Loucy (cell line): ENCODE measurements around the gene MCC.

ENCODE experiments used
- H2AFZ ChIP-seq: fragments of 200-600 bp; sonication (generic); 2 replicates; pipeline ENCODE4 v1.6.0; 2016; ENCODE audit warnings: antibody characterized with exemption, mild to moderate bottlenecking, low read length, moderate library complexity
- H3F3A ChIP-seq: fragments of 200-600 bp; 2 replicates; pipeline ENCODE4 v1.6.0; 2016; ENCODE audit warnings: antibody characterized with exemption, low read depth, mild to moderate bottlenecking
- H3K27me3 ChIP-seq: fragments of 200-600 bp; sonication (generic); 2 replicates; pipeline ENCODE4 v1.6.1; 2014; ENCODE audit warnings: low read length, mild to moderate bottlenecking; ENCODE audit not compliant: insufficient read depth, poor library complexity, severe bottlenecking
- H3K36me3 ChIP-seq: fragments of 200-600 bp; sonication (generic); 2 replicates; pipeline ENCODE4 v1.6.1; 2016; ENCODE audit warnings: low read length; ENCODE audit not compliant: insufficient read depth
- H3K4me1 ChIP-seq: fragments of 200-600 bp; sonication (generic); 2 replicates; pipeline ENCODE4 v1.5.1; 2014; ENCODE audit warnings: low read length, mild to moderate bottlenecking; ENCODE audit not compliant: insufficient read depth, poor library complexity, severe bottlenecking
- H3K4me2 ChIP-seq: fragments of 200-600 bp; sonication (generic); 2 replicates; pipeline ENCODE4 v1.6.0; 2014; ENCODE audit warnings: antibody characterized with exemption, low read length, low read depth, mild to moderate bottlenecking; ENCODE audit not compliant: poor library complexity, severe bottlenecking
- H3K4me3 ChIP-seq: fragments of 200-600 bp; sonication (generic); 2 replicates; pipeline ENCODE4 v1.5.1; 2014; ENCODE audit warnings: low read length, mild to moderate bottlenecking, mixed read lengths; ENCODE audit not compliant: poor library complexity, severe bottlenecking
- H3K79me2 ChIP-seq: fragments of 200-600 bp; sonication (generic); 2 replicates; pipeline ENCODE4 v1.6.1; 2014; ENCODE audit warnings: low read length; ENCODE audit not compliant: insufficient read depth
- H3K9ac ChIP-seq: fragments of 200-600 bp; sonication (generic); 2 replicates; pipeline ENCODE4 v1.6.0; 2014; ENCODE audit warnings: mild to moderate bottlenecking, low read depth, low read length, moderate library complexity; ENCODE audit not compliant: poor library complexity, severe bottlenecking
- H3K9me2 ChIP-seq: fragments of 200-600 bp; sonication (generic); replicated peaks from 2 replicates; pipeline ENCODE4 v1.6.1; 2016; ENCODE audit warnings: low read depth, low read length, mixed read lengths
- H3K9me3 ChIP-seq: fragments of 200-600 bp; sonication (generic); 2 replicates; pipeline ENCODE4 v1.6.1; 2014; ENCODE audit warnings: mild to moderate bottlenecking, antibody characterized with exemption, low read length, low read depth; ENCODE audit not compliant: insufficient read depth
- H4K20me1 ChIP-seq: fragments of 200-600 bp; sonication (generic); 2 replicates; pipeline ENCODE4 v1.6.0; 2014; ENCODE audit warnings: antibody characterized with exemption, low read length, mild to moderate bottlenecking; ENCODE audit not compliant: insufficient read depth, poor library complexity, severe bottlenecking
- EZH2phosphoT487 ChIP-seq: fragments of 200-600 bp; IDR thresholded peaks from 2 replicates; pipeline ENCODE4 v1.6.1; 2018; ENCODE audit warnings: antibody characterized with exemption, mild to moderate bottlenecking, moderate library complexity, borderline replicate concordance
- TF ChIP-seq, protein P1 (sequence below): fragments of 200-600 bp; sonication (generic); conservative IDR thresholded peaks from 2 replicates; pipeline ENCODE4 v1.5.1; 2014; ENCODE audit warnings: mild to moderate bottlenecking, antibody characterized with exemption, low read length

MCC gene

GRCh38 chr5:113108485-113108884 is 379.8 kb downstream of the MCC start:
- no peak for TF ChIP-seq EZH2phosphoT487
- TF ChIP-seq, protein P1, sequence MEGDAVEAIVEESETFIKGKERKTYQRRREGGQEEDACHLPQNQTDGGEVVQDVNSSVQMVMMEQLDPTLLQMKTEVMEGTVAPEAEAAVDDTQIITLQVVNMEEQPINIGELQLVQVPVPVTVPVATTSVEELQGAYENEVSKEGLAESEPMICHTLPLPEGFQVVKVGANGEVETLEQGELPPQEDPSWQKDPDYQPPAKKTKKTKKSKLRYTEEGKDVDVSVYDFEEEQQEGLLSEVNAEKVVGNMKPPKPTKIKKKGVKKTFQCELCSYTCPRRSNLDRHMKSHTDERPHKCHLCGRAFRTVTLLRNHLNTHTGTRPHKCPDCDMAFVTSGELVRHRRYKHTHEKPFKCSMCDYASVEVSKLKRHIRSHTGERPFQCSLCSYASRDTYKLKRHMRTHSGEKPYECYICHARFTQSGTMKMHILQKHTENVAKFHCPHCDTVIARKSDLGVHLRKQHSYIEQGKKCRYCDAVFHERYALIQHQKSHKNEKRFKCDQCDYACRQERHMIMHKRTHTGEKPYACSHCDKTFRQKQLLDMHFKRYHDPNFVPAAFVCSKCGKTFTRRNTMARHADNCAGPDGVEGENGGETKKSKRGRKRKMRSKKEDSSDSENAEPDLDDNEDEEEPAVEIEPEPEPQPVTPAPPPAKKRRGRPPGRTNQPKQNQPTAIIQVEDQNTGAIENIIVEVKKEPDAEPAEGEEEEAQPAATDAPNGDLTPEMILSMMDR, result no peak

GRCh38 chr5:113106821-113107220 is 381.4 kb downstream of the MCC start:
- H3K27me3 ChIP-seq, result no peaks in the 10 kb centered on the region
- no peak overlapping the region for H3K4me2 ChIP-seq
- H2AFZ ChIP-seq, result no peak overlapping the region
- no peaks in the 10 kb centered on the region for H3K4me1 ChIP-seq
- no peaks in the 10 kb centered on the region for H4K20me1 ChIP-seq
- H3K4me3 ChIP-seq, result no peak overlapping the region
- TF ChIP-seq, protein P1, result no peak
- TF ChIP-seq EZH2phosphoT487, result no peak
- H3K36me3 ChIP-seq, result peaks cover 5% of the 10 kb centered on the region; the same call in 1 of the 2 replicates
- H3K9me3 ChIP-seq, result no peaks in the 10 kb centered on the region
- no peaks in the 10 kb centered on the region for H3K79me2 ChIP-seq
- H3F3A ChIP-seq, result no peaks in the 10 kb centered on the region
- no peak overlapping the region for H3K9ac ChIP-seq
- no peaks in the 10 kb centered on the region for H3K9me2 ChIP-seq

More at GRCh38 chr5:113108485-113108884, 379.8 kb downstream of the MCC start:
- H2AFZ ChIP-seq, result no peak overlapping the region
- no peaks in the 10 kb centered on the region for H3F3A ChIP-seq
- H3K79me2 ChIP-seq, result no peaks in the 10 kb centered on the region
- H3K9me3 ChIP-seq, result no peaks in the 10 kb centered on the region
- H3K4me1 ChIP-seq, result no peaks in the 10 kb centered on the region
- H4K20me1 ChIP-seq, result no peaks in the 10 kb centered on the region
- no peaks in the 10 kb centered on the region for H3K36me3 ChIP-seq
- no peak overlapping the region for H3K4me3 ChIP-seq
- no peaks in the 10 kb centered on the region for H3K9me2 ChIP-seq
- no peak overlapping the region for H3K9ac ChIP-seq
- no peaks in the 10 kb centered on the region for H3K27me3 ChIP-seq
- no peak overlapping the region for H3K4me2 ChIP-seq

- H3K4me3 ChIP-seq, result no peak overlapping the region
- H3K9me2 ChIP-seq, result no peaks in the 10 kb centered on the region
- no peak overlapping the region for H2AFZ ChIP-seq
- no peaks in the 10 kb centered on the region for H4K20me1 ChIP-seq
- no peaks in the 10 kb centered on the region for H3K9me3 ChIP-seq
- no peak for TF ChIP-seq EZH2phosphoT487
- TF ChIP-seq, protein P1, result no peak
- no peak overlapping the region for H3K9ac ChIP-seq
- H3K27me3 ChIP-seq, result no peaks in the 10 kb centered on the region
- H3K79me2 ChIP-seq, result no peaks in the 10 kb centered on the region
- peaks cover 10% of the 10 kb centered on the region; the same call in 1 of the 2 replicates for H3K36me3 ChIP-seq
- no peaks in the 10 kb centered on the region for H3K4me1 ChIP-seq
- H3F3A ChIP-seq, result no peaks in the 10 kb centered on the region
- no peak overlapping the region for H3K4me2 ChIP-seq
Observed at GRCh38 chr5:113105693-113106280, 382.5 kb downstream of the MCC start.
